ENCODE results near the gene TRIM22. TPM values are rescaled to one million over a fixed set of nuclear protein-coding genes. Genes with fewer than 3 reads are reported as not detected.
A peak's percentile ranks its signal among the peaks of the same experiment; 100 is the strongest.
"Not testable (repeated sequence)": the region's sequence is repeated elsewhere in the genome, so short reads cannot be mapped to it uniquely, and the experiment has no call there.

The TRIM22 gene
- total RNA-seq, 2 donors from 2014 or later, result 91.0 to 159 TPM

GRCh38 chr11:5701055-5701577 lies 11.5 kb downstream of the TRIM22 start:
- Mint-ChIP-seq H3K4me3 (peak overlapping the region; percentile 13), H3K9me3 (no peaks in the 10 kb centered on the region), H3K27me3 (no peaks in the 10 kb centered on the region), H3K4me1 (peaks cover 11% of the 10 kb centered on the region), H3K36me3 (ENCODE audit: low read depth) (peaks cover 94% of the 10 kb centered on the region), H3K27ac (no peak overlapping the region)
- no peak for ATAC-seq (replicated peaks)

- ATAC-seq (replicated peaks), result peak; percentile 31
- Mint-ChIP-seq H3K9me3 (no peaks in the 10 kb centered on the region), H3K27me3 (no peaks in the 10 kb centered on the region), H3K4me3 (peak overlapping the region; percentile 16), H3K36me3 (ENCODE audit: low read depth) (peaks cover 94% of the 10 kb centered on the region), H3K27ac (peak overlapping the region; percentile 39), H3K4me1 (peaks cover 10% of the 10 kb centered on the region)
Measured at GRCh38 chr11:5703741-5704536, 14.3 kb downstream of the TRIM22 start.

DNA sequence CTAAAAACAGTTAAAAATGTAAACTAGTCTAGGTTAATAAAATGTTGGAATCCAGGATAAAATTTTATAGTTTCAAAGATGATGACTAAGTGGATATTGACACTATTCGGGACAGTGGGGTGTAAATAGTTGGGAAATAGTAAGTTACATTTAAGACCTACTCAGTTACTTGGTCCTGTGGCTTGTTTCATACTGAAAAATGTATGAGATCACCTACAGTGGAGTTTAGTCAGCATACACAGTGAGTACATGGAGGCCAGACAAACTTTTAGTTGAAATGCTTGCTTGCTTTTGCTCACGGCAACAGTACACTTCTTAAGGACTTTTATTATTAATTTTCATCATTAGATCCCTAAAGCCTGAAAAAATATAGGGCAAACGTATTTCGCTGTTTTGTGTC lies 16.1 kb downstream of the TRIM22 start:
- H3K4me1 Mint-ChIP-seq, result peaks cover 10% of the 10 kb centered on the region
- no peaks in the 10 kb centered on the region for H3K27me3 Mint-ChIP-seq
- no peak overlapping the region for H3K4me3 Mint-ChIP-seq
- no peak overlapping the region for H3K27ac Mint-ChIP-seq
- ATAC-seq (replicated peaks), result peak; percentile 64
- H3K36me3 Mint-ChIP-seq (ENCODE audit: low read depth), result peaks cover 95% of the 10 kb centered on the region
- H3K9me3 Mint-ChIP-seq, result no peaks in the 10 kb centered on the region

DNA sequence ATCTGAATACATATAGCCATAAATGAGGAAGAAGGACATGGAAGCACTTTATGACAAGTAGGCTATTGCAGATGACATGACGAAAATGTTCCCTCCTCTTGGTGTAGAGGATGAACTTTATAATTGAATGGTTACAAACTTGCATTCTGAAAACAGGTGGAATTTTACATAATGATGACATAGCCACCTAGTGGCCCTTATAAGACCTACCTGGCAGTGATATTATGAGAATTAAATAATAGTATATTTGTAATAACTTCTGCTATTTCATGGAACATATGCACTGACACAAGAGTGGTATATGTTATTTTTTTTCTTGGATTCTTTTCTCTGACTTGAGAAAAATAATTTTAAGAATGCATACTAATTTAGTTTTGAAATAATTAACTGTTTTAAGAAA lies 22.9 kb downstream of the TRIM22 start:
- no peaks in the 10 kb centered on the region for H3K9me3 Mint-ChIP-seq
- H3K4me1 Mint-ChIP-seq, result peaks cover 5% of the 10 kb centered on the region
- no peak overlapping the region for H3K4me3 Mint-ChIP-seq
- peaks cover 48% of the 10 kb centered on the region for H3K36me3 Mint-ChIP-seq (ENCODE audit: low read depth)
- no peaks in the 10 kb centered on the region for H3K27me3 Mint-ChIP-seq
- no peak overlapping the region for H3K27ac Mint-ChIP-seq
- ATAC-seq (replicated peaks), result no peak

DNA sequence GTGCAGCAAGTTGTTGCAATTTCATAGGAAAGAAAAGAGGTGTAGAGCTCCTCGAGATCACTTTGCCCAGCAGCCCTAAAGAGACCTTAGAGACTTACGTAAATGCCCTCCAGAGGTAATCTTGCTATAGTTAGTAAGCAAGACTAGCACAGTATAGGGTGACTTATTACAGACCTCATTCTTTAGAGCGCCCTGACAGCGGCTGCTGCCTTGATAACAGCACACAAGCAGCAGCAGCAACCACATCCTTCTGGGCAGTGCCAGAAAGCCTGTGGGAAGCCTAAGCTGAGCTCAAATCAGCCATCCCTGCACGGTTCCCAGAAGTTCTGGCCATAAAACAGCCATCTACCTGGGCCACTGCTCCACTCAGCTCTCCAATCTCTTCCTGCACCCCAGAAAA lies 24.1 kb downstream of the TRIM22 start:
- H3K27ac Mint-ChIP-seq, result no peak overlapping the region

DNA sequence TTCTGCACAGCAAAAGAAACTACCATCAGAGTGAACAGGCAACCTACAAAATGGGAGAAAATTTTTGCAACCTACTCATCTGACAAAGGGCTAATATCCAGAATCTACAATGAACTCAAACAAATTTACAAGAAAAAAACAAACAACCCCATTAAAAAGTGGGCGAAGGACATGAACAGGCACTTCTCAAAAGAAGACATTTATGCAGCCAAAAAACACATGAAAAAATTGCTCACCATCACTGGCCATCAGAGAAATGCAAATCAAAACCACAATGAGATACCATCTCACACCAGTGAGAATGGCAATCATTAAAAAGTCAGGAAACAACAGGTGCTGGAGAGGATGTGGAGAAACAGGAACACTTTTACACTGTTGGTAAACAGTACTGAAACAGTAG lies 26.9 kb downstream of the TRIM22 start:
- not testable (repeated sequence) for H3K27ac Mint-ChIP-seq; H3K36me3 Mint-ChIP-seq (ENCODE audit: low read depth); H3K9me3 Mint-ChIP-seq; ATAC-seq (replicated peaks); H3K4me3 Mint-ChIP-seq; H3K27me3 Mint-ChIP-seq; H3K4me1 Mint-ChIP-seq

More for the DNA sequence above, 24.1 kb downstream of the TRIM22 start:
- Mint-ChIP-seq H3K36me3 (ENCODE audit: low read depth) (peaks cover 36% of the 10 kb centered on the region), H3K4me3 (no peak overlapping the region), H3K27me3 (no peaks in the 10 kb centered on the region), H3K9me3 (peaks cover 3% of the 10 kb centered on the region), H3K4me1 (no peaks in the 10 kb centered on the region)
- no peak for ATAC-seq (replicated peaks)

DNA sequence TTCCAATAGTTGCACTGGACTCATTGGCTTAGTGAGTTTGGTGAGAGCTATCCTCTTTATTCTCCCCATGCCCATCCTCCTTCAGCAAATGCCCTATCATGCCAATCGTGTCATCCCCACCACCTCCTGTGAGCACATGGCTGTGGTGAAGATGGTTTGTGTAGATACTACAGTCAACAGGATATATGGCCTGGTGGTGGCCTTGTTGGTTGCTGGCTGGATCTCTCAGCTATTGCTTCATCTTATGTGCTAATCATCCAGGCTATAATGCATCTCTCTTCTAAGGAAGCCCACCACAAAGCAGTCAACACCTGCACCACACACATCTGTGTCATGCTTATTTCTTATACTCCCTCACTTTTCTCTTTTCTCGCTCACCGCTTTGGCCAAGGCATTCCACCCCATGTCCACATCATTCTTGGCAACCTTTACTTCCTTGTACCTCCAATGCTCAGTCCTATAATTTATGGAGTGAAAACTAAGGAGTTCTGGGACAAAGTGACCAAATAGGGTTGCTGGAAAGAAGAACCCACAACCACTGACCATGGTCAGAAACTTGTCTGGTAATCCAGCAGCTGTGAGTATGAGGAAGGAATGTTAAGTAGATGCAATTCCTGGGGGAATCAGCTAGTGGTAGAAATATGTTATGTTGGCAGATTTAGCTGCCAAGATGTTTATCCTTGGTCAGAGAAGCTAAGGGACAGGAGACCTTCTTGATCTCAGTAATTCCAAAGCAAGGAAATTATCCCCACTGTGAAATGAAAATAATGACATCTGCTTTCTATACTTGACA lies 30.3 kb downstream of the TRIM22 start:
- ATAC-seq (replicated peaks), result no peak
- Mint-ChIP-seq H3K4me1 (no peaks in the 10 kb centered on the region), H3K9me3 (peaks cover 3% of the 10 kb centered on the region), H3K27me3 (no peaks in the 10 kb centered on the region), H3K36me3 (ENCODE audit: low read depth) (no peaks in the 10 kb centered on the region), H3K4me3 (no peak overlapping the region), H3K27ac (no peak overlapping the region)

DNA sequence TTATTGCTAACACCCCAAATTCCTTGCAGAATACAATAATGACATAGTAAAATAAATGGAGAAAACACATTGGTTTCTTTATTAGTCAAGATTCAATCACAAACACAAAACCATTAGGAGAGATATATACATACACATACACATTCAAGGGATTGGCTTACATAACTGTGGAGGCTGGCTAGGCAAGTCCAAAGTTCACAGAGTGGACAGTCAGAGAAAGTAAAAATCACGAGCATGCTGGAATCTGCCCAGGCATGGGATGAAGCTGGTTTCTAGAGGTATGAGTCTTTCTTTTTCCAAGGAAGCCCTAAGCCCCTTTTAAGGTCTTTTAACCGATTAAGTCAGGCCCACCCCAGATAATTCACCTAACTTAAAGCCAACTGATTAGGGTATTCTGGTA lies 33.0 kb downstream of the TRIM22 start:
- Mint-ChIP-seq H3K9me3 (peaks cover 3% of the 10 kb centered on the region), H3K27ac (no peak overlapping the region), H3K36me3 (ENCODE audit: low read depth) (no peaks in the 10 kb centered on the region), H3K4me1 (no peaks in the 10 kb centered on the region), H3K27me3 (no peaks in the 10 kb centered on the region), H3K4me3 (no peak overlapping the region)
- ATAC-seq (replicated peaks), result no peak

GRCh38 chr11:5726351-5726750 lies 36.8 kb downstream of the TRIM22 start:
- no peak overlapping the region for H3K27ac Mint-ChIP-seq
- no peak overlapping the region for H3K4me3 Mint-ChIP-seq
- H3K36me3 Mint-ChIP-seq (ENCODE audit: low read depth), result no peaks in the 10 kb centered on the region
- H3K4me1 Mint-ChIP-seq, result no peaks in the 10 kb centered on the region
- no peaks in the 10 kb centered on the region for H3K9me3 Mint-ChIP-seq
- no peaks in the 10 kb centered on the region for H3K27me3 Mint-ChIP-seq
- no peak for ATAC-seq (replicated peaks)

GRCh38 chr11:5727691-5728090 lies 38.1 kb downstream of the TRIM22 start:
- no peaks in the 10 kb centered on the region for H3K4me1 Mint-ChIP-seq
- H3K4me3 Mint-ChIP-seq, result no peak overlapping the region
- H3K36me3 Mint-ChIP-seq (ENCODE audit: low read depth), result no peaks in the 10 kb centered on the region
- H3K9me3 Mint-ChIP-seq, result no peaks in the 10 kb centered on the region
- H3K27ac Mint-ChIP-seq, result no peak overlapping the region
- H3K27me3 Mint-ChIP-seq, result no peaks in the 10 kb centered on the region
- no peak for ATAC-seq (replicated peaks)

DNA sequence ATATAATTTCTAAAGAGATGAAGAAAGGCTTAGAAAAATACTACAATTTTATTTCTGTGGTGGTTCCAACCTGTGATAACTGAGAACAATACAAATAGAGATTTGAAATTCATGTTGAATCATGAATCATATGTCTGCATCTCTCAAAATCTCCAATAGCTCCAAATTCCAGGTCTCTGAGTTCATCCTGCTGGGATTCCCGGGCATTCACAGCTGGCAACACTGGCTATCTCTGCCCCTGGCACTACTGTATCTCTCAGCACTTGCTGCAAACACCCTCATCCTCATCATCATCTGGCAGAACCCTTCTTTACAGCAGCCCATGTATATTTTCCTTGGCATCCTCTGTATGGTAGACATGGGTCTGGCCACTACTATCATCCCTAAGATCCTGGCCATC lies 46.8 kb downstream of the TRIM22 start, which contains the start of gene OR56B1:
TSS of gene OR56B1 (plus strand) at position 53 of the 400 bp plus-strand sequence. CDS start at position 122, 69 bp downstream.
- peaks cover 7% of the 10 kb centered on the region for H3K9me3 Mint-ChIP-seq
- no peak for ATAC-seq (replicated peaks)
- H3K4me3 Mint-ChIP-seq, result no peak within 1 kb of the TSS
- H3K36me3 Mint-ChIP-seq (ENCODE audit: low read depth), result peaks cover 6% of the 10 kb centered on the region
- H3K27ac Mint-ChIP-seq, result no peak within 1 kb of the TSS
- H3K4me1 Mint-ChIP-seq, result no peaks in the 10 kb centered on the region
- H3K27me3 Mint-ChIP-seq, result no peaks in the 10 kb centered on the region

DNA sequence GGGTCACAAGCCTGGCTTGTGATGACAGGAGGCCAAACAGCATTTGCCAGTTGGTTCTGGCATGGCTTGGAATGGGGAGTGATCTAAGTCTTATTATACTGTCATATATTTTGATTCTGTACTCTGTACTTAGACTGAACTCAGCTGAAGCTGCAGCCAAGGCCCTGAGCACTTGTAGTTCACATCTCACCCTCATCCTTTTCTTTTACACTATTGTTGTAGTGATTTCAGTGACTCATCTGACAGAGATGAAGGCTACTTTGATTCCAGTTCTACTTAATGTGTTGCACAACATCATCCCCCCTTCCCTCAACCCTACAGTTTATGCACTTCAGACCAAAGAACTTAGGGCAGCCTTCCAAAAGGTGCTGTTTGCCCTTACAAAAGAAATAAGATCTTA lies 47.5 kb downstream of the TRIM22 start:
- Mint-ChIP-seq H3K36me3 (ENCODE audit: low read depth) (peaks cover 6% of the 10 kb centered on the region), H3K4me3 (no peak overlapping the region), H3K27ac (no peak overlapping the region), H3K27me3 (no peaks in the 10 kb centered on the region), H3K9me3 (peaks cover 9% of the 10 kb centered on the region), H3K4me1 (no peaks in the 10 kb centered on the region)
- no peak for ATAC-seq (replicated peaks)

DNA sequence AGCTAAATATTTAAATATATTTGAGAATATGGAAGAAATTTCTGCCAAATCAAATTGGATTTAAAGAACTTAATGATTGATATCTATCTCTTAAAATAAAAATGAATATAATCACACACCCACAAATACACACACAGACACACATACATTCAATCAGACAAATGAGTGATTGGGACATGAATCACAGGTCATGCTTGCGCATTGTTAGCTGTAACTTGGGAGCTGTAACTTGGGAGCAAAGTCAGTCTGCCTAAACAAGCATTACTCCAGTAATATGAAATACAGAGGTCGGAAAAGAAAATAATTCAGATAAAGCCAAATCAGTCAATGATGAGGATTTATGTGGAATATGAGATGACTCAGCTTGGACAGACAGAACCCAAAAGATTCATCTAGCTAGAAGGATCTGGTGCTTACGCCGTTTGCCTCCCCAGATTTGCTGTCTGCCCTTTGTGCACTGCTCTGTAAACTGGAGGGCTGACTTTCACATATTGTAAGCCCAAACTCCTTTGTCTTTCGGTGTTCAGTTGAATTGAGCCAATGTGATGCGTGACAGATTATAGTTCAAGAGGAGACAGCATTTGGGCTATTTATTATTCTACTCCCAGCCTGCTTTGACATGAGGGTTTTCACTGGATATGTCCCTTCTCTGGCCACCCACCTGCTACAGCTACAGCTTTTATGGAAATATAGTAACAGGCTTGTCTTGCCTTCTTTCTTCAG lies 48.2 kb downstream of the TRIM22 start:
- H3K27me3 Mint-ChIP-seq, result no peaks in the 10 kb centered on the region

DNA sequence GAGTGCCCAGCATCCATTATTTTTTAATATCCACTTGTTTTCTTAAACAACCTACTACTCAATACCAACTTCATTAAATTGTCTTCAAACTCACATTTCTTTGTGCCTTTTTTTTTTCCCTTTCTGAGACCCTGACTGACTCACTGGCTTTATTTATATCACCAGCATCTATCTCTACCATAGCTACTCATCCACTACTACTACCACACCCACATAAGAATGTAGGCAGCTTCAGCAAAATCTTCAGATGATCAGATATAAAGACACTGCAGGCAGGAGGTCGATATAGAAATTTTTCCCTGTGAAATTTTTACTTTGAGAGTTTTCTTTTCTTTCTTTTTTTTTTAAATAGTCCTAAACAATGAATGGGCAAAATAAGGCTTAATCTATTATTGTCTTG lies 48.8 kb downstream of the TRIM22 start:
- Mint-ChIP-seq H3K9me3 (peaks cover 9% of the 10 kb centered on the region), H3K4me1 (no peaks in the 10 kb centered on the region), H3K27me3 (no peaks in the 10 kb centered on the region), H3K27ac (no peak overlapping the region), H3K36me3 (ENCODE audit: low read depth) (peaks cover 6% of the 10 kb centered on the region), H3K4me3 (no peak overlapping the region)
- ATAC-seq (replicated peaks), result no peak

More for the DNA sequence above, 48.2 kb downstream of the TRIM22 start:
- H3K27ac Mint-ChIP-seq, result no peak overlapping the region
- ATAC-seq (replicated peaks), result no peak
- H3K9me3 Mint-ChIP-seq, result peaks cover 9% of the 10 kb centered on the region
- H3K36me3 Mint-ChIP-seq (ENCODE audit: low read depth), result peaks cover 6% of the 10 kb centered on the region
- H3K4me1 Mint-ChIP-seq, result no peaks in the 10 kb centered on the region
- no peak overlapping the region for H3K4me3 Mint-ChIP-seq

Measured in activated T-helper 17 cell treated with anti-CD3 and anti-CD28 coated beads, Interleukin-2, amount 50 U/mL, for 72 hours (primary cell).